NCI-H2196 (cell line): ENCODE data around the gene DDX31.

Experiments used
- DNase-seq: peaks from one replicate; lab custom pipeline; 2025; ENCODE audit not compliant: unreplicated experiment; lab: John Stamatoyannopoulos, UW

Gene DDX31

DNA sequence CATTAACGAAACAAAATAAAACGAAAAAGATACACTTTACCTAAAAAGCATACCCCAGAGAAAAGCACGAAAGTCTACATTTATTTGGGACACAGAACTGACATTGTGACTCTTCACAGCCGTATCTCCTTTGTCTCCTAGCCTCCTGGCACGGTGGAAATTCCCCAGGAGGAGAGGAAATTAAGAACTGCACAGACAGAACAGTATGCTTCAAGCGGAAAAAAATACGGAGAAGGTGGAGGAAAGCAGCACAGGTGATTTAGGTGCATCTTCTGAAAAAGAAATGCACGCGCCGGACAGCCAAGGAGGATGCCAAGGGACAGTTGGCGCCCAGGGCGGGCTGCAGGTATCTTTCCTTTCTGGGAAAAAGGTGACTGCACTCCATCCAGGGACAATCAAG, 32.0 kb downstream of the DDX31 start:
- DNase-seq = no peak

DNA sequence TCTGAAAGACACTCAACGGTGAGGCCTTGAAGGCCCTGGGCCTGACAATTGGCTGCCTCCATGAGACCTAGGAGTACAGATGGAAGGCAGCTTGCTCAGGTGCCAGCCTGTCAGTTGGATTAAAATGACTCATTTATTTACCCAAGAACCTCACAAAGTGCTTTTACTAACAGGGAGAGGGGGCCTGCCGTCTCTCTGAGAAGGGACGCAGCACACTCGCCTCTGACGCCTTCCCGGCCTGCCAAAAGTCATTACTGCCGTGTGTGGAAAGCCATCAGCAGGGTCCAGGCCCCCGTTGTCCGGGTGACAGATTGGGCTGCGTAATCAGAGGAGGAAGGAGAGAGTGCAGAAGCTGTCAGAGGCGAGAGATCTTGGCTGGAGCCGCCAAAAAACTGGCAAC, 32.4 kb downstream of the DDX31 start:
- peak; percentile 66 for DNase-seq

DNA sequence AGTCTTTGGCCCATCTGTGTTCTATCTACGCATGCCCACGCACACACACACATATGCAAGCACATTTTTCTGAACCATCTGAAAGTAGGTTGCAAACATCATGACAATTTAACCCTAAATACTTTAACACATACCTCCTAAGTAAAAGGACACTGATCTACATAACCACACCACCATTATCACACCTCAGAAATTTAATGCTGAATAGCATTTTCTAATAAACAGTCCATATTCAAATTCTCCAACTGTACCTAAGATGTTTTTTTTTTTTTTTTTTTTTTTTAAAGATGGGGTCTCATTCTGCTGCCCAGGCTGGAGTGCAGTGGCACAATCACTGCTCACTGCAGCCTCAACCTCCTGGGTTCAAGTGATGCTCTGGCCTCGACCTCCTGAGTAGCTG, 35.5 kb downstream of the DDX31 start:
- no peak for DNase-seq

DNA sequence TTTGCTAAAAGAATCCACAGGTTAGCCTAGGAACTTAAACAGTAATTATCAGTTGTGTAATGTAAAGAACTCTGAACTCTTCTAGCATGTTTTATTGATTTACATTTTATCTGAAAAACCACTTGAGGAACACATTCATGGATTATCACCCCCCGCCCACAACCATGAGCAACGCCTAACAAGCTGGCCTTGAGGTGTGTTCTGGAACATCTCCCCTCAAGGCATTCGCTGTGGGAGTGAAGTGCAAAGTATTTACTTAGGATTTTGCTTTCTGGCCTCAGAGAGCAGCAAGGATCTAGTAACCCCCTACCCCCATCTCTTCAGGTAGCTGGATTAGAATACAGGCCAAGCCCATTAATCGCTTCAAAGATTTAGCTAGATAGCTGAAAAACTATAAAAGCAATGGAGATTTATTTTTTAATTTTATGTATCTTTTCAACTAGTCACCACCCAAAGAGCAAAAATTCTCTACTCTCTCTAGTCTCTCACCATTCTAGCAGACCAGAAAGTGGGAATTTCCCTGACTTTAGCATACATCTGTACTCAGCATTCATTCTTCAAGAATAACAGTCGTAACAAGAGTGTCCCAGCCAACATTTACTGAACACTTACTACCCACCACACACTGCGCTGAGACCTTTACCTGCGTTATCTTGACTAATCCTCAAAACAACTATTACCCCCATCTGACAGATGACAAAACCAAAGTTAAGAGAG, 37.2 kb downstream of the DDX31 start:
- no peak for DNase-seq

DNA sequence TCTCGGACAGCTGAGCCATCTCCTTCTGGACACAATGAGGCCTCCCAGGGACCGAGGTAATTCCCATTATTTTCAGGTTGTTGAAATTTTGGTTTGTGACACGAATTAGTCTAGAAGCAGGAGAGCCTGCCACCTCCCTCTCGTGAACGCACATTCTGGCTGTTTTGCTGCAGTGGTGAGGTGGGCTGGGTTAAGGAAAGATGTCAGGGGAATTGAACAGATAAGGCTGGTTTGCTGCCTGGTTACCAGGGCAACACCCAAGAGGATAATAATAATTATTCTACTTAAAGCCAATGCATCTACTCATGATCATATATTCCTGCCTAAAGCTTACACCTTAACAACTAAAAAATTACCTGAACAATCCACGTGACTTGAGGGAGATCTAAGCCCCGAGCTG, 38.1 kb downstream of the DDX31 start:
- DNase-seq = no peak

DNA sequence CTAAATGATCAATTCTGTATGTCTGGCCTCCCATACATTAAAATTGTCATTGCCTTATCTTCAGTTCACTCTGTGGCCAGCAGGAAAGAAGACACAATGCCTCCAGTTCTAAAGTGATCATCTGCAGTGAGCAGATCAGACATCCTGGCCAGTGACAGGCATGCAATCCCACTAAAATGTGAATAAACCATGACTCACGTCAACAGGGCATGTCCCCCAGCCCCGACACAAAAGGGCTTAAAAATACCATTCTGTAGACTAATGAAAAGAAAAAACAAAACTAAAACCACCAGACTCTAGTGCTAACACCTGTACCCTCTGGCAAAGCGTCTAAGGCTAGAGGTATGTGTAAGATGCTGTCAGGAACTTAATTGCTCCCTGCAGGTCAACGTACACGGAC, 38.5 kb downstream of the DDX31 start:
- DNase-seq = no peak

DNA sequence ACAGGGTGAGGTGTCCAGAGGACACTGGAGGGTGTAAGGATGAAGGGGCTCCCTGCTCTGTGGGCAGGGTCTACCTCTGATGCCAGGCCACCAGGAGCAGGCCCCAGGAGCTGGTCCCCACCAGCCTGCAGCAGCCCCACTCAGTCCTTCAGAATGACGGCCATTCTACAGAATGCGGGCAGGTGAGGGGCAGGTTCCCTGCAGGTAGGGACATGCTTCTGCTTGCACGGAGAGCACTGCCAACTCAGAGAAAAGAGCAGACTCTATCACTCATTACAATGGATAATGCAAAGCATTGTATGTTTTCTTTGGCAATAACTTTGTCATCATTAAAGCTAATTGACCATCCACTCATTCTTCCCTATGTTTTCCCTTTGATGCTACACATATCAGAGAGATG, 39.0 kb downstream of the DDX31 start:
- no peak for DNase-seq

DNA sequence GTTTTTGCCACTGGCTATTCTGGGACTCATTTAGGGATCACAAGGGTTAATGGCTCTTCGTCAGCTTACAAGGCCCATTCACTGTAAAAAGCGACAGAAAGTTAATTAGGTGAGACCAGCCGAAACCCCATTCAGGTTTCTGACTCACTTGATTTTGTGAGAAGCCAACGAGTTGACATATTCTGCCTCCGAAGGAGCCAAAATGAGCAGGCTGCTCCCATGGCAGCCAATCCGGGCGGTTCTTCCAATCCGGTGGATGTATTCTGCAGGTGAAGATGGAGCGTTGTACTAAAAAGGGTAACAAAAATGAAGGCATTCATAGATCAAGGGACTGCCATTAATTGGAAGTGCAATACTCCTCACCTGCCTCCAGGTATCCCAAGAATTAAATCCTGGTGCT, 39.7 kb downstream of the DDX31 start:
- no peak for DNase-seq

DNA sequence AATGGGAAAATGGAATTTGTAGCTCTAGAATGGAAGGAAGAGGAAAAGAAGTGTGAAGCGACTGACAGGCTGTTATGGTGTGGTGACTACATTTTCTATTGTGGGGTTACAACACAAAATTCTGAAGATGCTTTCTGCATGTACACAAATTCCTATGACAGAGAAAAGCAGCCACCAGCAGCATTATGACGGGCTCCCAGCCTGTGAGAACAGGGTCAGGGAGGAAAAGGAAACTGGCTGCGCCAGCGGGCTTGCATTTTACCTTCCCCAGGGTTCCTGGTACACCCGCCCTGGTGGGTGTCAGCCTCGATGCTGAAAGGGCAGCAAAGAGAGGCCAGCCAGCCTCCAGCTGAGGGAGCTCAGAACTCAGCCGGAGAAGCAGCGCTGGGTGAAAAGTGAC, 41.0 kb downstream of the DDX31 start:
- DNase-seq = no peak

DNA sequence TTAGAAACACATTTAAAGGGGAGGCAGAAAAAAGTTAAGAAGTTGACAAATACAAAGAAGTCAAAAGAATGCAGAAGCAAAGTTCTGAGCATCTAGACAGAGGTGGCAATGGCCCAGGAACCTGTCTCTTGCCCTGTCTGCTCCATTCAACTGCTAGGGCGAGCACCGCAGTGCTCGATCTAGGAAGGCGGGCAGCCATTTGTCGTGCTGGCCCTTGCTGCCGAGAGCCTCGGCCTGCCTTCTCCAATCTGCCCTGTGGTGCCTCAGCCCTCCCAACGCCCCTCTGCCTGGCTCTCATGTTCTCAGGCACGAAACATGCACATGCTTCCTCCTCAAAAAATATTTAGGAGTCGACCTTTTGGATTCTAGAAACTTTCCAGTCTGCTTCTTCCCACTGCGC, 42.2 kb downstream of the DDX31 start:
- no peak for DNase-seq

DNA sequence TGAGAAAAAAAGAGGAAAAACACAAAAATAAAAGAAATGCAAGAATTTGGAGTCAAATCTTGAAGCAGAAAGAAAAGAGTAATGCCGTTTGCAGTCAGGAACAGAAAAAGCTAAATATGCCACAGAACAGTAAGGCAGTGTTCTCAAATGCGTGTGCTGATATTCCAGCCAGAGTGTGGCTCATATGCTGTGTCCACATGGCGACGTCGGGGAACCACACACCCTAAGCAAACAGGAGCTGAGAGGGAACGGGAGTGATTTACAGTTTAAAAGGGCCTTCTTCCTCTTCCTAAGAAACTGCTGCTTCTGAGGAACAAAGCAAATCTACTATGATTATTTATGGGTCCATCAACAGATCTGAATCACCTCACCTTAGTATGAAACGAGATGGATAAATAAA, 42.7 kb downstream of the DDX31 start:
- no peak for DNase-seq

DNA sequence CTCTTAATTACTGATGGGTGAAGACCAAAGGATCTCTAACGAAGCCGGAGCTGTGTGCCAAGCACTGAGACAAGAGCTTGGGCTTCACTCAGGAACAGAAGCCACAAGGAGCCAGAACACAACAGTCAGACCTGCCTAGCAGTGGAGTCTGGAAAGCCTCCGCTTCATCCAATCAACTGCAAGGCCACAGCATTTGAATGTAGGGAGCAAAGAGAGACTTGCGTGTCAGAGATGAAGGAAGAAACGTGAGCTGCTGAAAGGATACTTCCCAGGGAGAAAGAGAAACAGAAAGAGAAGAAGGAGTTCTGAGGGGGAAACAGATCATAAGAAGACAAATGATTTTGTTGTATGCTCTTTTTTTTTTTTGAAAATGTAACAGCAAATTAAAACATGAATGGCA, 43.5 kb downstream of the DDX31 start:
- no peak for DNase-seq

DNA sequence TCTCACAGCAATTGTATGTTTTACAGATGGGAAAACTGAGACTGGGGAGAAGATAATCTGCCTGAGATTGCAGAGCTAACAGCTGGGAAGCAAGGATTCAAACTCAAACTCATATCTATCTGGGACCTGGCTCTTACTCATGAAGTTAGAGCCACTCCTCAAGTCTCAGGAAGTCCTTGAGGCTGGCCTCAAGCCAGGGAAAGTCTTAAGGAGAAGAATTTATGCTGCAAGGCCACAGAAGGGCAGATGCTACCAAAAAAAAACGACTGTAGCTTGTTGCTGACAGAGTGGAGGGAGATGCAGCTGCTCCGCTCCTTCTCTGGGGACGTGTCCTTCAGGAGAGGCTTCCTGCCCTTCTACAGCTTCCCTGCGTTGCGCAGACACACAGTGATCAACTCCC, 47.6 kb downstream of the DDX31 start:
- DNase-seq = no peak

DNA sequence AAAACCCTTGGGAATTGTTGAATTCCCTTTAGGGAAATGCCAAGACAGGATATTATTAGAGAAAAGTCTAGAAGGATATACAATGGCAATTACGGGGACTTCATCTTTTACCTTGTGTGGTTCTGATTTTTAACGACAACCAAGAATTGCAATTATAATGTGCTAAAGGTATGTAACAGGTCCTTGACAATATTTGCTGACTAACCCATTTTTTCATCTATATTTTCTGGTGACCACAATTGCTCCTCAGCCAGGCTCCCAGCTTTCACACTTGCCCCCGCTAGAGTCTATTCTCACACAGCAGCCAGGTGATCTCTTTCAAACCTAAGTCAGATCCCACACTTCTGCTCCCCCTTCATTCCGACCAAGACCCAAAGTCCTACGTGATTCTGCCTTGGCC, 53.1 kb downstream of the DDX31 start:
- no peak for DNase-seq

DNA sequence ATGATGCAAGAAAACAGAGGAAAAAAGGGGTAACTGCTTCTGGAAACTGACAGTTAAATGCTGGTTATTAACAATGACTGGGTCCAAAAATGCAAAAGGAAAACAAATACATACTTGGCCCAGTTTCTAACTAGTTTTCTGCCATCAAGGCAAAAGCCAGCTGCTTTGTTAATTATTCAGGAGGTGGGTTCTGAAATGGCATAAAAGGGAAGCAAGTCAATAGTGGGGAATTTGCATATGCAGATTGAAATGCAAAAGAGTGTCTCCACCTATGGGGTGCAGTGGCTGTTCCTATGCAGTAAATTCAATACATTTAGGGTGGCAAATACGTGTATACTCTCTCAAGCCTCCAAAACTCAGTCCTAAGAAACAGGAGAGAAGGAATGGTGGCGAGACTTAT, 54.0 kb downstream of the DDX31 start:
- no peak for DNase-seq

DNA sequence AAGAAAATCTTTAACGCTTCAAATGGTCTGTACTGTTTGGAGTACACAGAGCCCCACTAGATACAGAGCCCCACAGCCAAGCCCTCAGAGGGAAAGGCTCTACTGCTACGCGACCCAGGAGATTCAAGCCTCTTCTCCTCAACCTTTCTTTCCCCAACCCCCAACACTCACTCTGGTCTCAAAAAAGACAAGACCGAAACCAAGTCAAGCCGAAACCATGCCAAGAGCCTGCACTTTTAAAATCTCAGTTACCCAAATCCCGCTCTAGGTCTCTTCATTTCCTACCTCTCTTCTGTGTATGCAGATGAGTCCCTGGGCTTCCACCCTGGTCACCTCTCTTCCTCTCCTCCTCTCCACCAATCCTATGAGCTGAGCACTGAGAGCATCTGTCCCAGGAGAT, 55.5 kb downstream of the DDX31 start:
- DNase-seq = no peak

DNA sequence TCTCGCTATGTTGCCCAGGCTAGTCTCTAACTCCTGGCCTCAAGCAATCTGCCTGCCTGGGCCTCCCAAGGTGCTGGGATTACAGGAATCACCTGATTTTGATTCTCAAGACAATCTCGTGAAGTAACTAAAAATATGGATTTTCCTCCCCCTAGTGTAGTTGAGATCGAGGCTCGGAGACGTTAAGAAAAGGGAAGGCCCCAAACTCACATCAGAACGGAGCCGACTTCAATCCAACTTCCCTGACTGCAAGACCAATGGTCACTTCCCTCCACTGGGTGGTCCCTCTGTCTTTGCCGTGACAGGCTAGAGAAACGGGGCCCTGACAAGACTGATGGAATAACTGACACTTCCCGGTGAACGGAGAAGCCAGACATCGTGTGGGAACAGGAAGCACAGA, 59.1 kb downstream of the DDX31 start:
- DNase-seq = no peak

DNA sequence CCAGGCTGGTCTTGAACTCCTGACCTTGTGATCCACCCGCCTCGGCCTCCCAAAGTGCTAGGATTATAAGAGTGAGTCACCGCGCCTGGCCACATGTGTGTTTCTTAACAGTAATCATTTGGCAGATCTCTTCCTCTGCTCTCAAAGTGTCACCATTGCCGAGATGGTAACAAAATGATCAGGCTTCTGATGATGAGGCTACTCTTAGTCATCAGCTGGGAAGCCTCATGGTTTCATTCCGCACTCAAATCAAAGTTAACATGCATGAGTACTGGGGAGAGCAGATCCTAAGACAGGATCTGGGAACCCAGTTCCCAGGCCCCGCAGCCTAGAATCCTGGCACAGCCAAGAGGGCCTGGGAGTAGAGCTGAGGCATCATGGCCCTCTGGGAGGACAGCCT, 60.0 kb downstream of the DDX31 start:
- DNase-seq = no peak

DNA sequence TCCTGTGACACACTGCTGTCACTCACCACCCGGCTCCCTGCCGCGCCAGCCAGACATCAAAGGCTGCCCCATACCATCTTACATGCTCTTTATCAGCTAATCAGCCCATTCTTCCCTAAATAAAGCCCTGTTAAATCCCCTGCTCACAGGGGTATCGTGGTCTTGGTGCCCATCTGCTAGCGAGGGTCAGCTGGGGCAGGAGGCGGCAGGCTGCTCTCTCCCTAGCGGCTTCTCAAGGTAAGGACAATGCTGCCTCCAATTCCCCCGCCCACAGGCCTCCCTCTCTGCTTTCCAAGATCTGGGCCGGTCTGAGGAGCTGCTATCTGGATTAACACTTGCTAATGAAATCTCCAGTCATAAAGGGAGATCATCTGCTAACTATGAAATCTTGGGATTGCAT, 60.6 kb downstream of the DDX31 start:
- no peak for DNase-seq

DNA sequence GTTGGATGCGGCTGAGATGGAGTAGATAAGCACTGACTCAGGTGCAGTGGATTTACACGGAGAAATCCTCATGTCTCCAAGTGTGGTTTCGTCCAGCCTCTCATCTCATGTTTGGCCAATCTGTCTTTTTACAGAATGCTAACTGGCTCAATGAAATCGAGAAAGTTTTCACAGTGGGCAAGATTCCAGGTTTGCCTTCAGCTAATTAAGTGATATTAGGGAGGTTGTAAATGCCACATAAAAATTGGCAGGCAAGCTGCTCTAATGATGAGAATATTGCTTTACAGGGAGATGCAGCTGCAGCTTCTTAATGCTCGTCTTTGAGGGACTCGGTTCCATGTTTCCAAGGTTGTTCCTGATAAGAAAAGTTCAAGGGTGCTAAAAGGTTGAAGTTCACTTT, 63.7 kb downstream of the DDX31 start:
- DNase-seq = no peak

DNA sequence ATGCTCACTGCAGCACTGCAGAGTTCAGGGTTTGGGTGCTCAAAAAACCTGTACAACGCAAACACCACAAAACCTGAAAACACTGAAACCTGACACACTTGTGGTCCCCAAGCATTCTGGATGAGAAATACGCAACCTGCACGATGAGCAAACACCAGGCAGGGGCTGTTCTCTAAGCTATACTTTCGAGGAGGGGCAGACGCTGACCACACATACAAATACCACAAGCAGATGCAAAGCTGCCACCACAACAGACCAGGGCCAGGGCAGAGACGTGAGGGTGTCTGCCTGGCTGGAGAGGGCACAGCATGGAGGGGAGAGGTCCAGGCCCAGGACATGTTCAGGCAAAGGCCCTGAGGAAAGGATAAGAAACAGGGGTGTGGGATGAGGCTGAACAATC, 64.4 kb downstream of the DDX31 start:
- no peak for DNase-seq

DNA sequence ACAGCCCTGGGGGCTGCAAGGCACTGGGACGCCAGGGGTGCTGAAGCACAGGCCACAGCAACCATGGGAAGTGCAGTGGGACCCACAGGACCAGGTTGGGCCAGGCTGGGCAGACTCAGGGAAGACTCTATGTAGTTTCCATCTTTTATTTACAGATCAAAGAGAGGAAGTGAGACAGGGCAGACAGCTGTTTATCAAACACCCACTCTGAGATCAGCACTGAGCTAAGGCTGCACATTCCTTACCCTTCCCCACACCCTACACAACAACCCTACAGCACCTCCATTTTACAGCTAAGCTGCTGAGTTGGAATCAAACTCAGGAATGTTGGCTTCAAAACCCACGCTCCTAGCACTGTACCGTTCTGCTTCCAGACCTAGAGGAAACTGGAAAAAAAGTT, 67.6 kb downstream of the DDX31 start:
- DNase-seq = no peak

DNA sequence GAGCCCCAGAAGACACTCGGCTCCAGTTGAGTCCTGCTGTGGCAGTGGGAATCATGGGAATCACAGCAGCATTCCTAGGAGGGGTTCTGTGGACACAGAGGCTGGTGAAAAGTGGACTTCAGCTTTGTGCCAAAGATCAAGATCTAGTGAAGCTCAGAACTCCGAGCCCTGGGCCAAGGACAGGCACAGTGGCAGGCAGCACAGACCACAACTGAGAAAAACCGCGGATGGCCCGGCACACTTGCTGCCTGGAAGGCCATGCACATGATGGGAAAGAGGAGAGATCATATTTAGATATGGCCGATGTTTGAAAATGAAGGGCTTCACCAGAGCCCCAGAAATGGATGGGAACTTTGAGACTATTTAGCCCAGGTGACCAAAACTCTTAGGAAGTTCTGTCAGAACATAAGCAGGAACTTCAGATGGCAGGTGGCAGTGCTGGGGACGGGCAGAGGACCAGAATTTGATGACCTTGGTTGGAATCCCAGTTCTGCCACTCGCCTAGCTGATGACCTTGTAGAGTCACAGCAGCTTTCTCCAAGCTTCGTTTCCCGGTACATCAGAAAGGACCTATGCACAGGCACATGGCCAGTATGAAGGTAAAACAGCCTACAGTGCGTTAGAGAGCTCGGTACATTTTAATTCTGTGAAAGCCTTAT, 69.3 kb downstream of the DDX31 start:
- no peak for DNase-seq
